GM19351 (cell line): Measurements from ENCODE around the gene PLAU.

ENCODE experiments used
- ATAC-seq: cut with Tn5 transposase; IDR thresholded peaks from one replicate; pipeline ENCODE4 v1.9.1; 2021; ENCODE audit warnings: mild to moderate bottlenecking, moderate library complexity; ENCODE audit not compliant: unreplicated experiment

The PLAU gene

GRCh38 chr10:73910764-73911552 lies at the start of gene PLAU:
Gene PLAU, plus strand, starts transcription at chr10:73911132. Its CDS starts 424 bp downstream, at chr10:73911556.
- no peak for ATAC-seq

- no peak for ATAC-seq
Observed at GRCh38 chr10:73862011-73862410, 48.9 kb upstream of the PLAU start.

GRCh38 chr10:73863039-73863817 lies 47.7 kb upstream of the PLAU start:
- ATAC-seq: no peak

GRCh38 chr10:73864229-73864628 lies 46.7 kb upstream of the PLAU start:
- no peak for ATAC-seq

- no peak for ATAC-seq
Observed at GRCh38 chr10:73865107-73865458, 45.8 kb upstream of the PLAU start.

GRCh38 chr10:73865459-73866442 lies 45.2 kb upstream of the PLAU start:
- peak; percentile 89 for ATAC-seq

GRCh38 chr10:73866621-73867020 lies 44.3 kb upstream of the PLAU start:
- no peak for ATAC-seq

GRCh38 chr10:73867126-73867807 lies 43.7 kb upstream of the PLAU start:
- no peak for ATAC-seq

- ATAC-seq: no peak
Observed at GRCh38 chr10:73867871-73868631, 42.9 kb upstream of the PLAU start.

GRCh38 chr10:73868655-73869195 lies 42.2 kb upstream of the PLAU start:
- no peak for ATAC-seq

- no peak for ATAC-seq
Observed at GRCh38 chr10:73871295-73872189, 39.4 kb upstream of the PLAU start.

- no peak for ATAC-seq
Observed at GRCh38 chr10:73872190-73872710, 38.7 kb upstream of the PLAU start.

GRCh38 chr10:73873142-73873837 lies 37.6 kb upstream of the PLAU start:
- no peak for ATAC-seq

GRCh38 chr10:73873838-73874215 lies 37.1 kb upstream of the PLAU start:
- peak; percentile 2 for ATAC-seq

- peak; percentile 82 for ATAC-seq
Observed at GRCh38 chr10:73874267-73875138, 36.4 kb upstream of the PLAU start, which contains the start of gene CAMK2G. Gene CAMK2G, minus strand, starts transcription at chr10:73874555. Its CDS starts 94 bp downstream, at chr10:73874461.

- peak; percentile 25 for ATAC-seq
Observed at GRCh38 chr10:73875139-73875475, 35.8 kb upstream of the PLAU start.

- no peak for ATAC-seq
Observed at GRCh38 chr10:73876157-73876556, 34.8 kb upstream of the PLAU start.
